ENCODE measurements around the gene EGLN2. TPM values are rescaled to one million over a fixed set of nuclear protein-coding genes. Genes with fewer than 3 reads are reported as not detected.
"Not testable (repeated sequence)": the region's sequence is repeated elsewhere in the genome, so short reads cannot be mapped to it uniquely, and the experiment has no call there.

The EGLN2 gene
- polyA plus RNA-seq, 2 donors, result 36.3 to 44.7 TPM

- 95 to 96% methylated on average over 3 of the region's 3 CpGs for WGBS, 2 donors
- H3K4me1 ChIP-seq (ENCODE audit: control insufficient read depth in 2 of 2, insufficient read depth in 2 of 2, low read length in 1 of 2), result peaks cover 3 to 16% of the 10 kb centered on the region in 2 donors
- H3K4me3 ChIP-seq (ENCODE audit: low read depth in 1 of 2, low read length in 2 of 2), result no peak overlapping the region
- H3K27ac ChIP-seq (ENCODE audit: low read depth in 2 of 2, low read length in 1 of 2), result no peak overlapping the region
- no peaks in the 10 kb centered on the region for H3K27me3 ChIP-seq (ENCODE audit: control insufficient read depth in 1 of 2, insufficient read depth in 2 of 2, low read length in 2 of 2)
- H3K9me3 ChIP-seq (ENCODE audit: control insufficient read depth in 2 of 2, insufficient read depth in 1 of 2, low read depth in 1 of 2, low read length in 1 of 2), result no peaks in the 10 kb centered on the region
- H3K36me3 ChIP-seq (ENCODE audit: control insufficient read depth in 2 of 2, insufficient read depth in 2 of 2, low read length in 1 of 2), result peaks cover 18 to 44% of the 10 kb centered on the region in 2 donors
Measured at GRCh38 chr19:40758491-40758890, 40.5 kb upstream of the EGLN2 start.

DNA sequence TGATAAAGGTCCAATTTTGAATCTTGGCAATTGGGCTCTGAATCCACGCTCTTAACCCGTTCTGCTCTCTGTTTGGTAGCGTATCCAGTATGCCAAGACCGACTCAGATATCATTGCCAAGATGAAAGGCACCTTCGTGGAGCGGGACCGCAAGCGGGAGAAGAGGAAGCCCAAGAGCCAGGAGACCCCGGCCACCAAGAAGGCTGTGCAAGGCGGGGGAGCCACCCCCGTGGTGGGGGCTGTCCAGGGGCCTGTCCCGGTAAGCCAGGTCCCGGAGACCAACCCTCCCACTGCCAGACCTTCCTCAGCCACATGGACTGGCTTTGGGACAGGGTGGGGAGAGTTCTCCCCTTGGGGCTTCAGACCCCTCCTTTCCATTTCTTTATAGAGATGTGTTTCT is 39.6 kb upstream of the EGLN2 start:
- no peak overlapping the region for H3K27ac ChIP-seq (ENCODE audit: low read depth in 2 of 2, low read length in 1 of 2)
- 93 to 95% methylated on average over 13 of the region's 13 CpGs for WGBS, 2 donors
- no peaks in the 10 kb centered on the region for H3K9me3 ChIP-seq (ENCODE audit: control insufficient read depth in 2 of 2, insufficient read depth in 1 of 2, low read depth in 1 of 2, low read length in 1 of 2)
- H3K27me3 ChIP-seq (ENCODE audit: control insufficient read depth in 1 of 2, insufficient read depth in 2 of 2, low read length in 2 of 2), result no peaks in the 10 kb centered on the region
- peaks cover 22 to 50% of the 10 kb centered on the region in 2 donors for H3K36me3 ChIP-seq (ENCODE audit: control insufficient read depth in 2 of 2, insufficient read depth in 2 of 2, low read length in 1 of 2)
- H3K4me1 ChIP-seq (ENCODE audit: control insufficient read depth in 2 of 2, insufficient read depth in 2 of 2, low read length in 1 of 2), result peaks cover 3 to 16% of the 10 kb centered on the region in 2 donors
- no peak overlapping the region for H3K4me3 ChIP-seq (ENCODE audit: low read depth in 1 of 2, low read length in 2 of 2)

DNA sequence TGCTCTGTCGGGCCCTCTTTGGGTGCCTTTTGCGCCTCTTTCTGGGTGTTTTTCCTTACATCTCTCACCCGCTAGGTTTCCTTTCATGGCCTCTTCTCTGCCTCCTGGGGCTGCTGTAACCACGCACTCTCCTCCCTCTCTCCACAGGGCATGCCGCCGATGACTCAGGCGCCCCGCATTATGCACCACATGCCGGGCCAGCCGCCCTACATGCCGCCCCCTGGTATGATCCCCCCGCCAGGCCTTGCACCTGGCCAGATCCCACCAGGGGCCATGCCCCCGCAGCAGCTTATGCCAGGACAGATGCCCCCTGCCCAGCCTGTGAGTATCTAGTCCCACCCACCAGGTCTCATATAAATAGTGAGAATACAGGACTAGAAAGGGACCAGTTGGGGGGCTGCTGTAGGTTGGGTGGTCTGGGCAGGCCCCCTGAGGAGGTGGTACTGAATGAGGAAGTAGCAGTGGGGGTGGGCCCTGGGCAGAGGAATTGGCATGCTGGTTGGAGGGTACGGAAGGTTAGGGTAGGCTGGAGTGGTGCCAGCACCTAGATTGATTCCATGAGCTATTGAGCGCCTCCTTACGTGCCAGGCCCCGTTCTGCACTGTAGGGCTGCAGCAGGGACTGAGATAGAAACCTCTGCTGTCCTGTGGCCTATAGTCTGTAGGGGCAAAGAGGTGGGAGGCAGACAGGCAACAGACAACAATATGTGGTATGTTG is 36.1 kb upstream of the EGLN2 start:
- Histone ChIP-seq H3K4me1 (ENCODE audit: control insufficient read depth in 2 of 2, insufficient read depth in 2 of 2, low read length in 1 of 2) (no peaks in the 10 kb centered on the region), H3K4me3 (ENCODE audit: low read depth in 1 of 2, low read length in 2 of 2) (no peak overlapping the region), H3K9me3 (ENCODE audit: control insufficient read depth in 2 of 2, insufficient read depth in 1 of 2, low read depth in 1 of 2, low read length in 1 of 2) (no peaks in the 10 kb centered on the region), H3K27me3 (ENCODE audit: control insufficient read depth in 1 of 2, insufficient read depth in 2 of 2, low read length in 2 of 2) (no peaks in the 10 kb centered on the region), H3K27ac (ENCODE audit: low read depth in 2 of 2, low read length in 1 of 2) (no peak overlapping the region), H3K36me3 (ENCODE audit: control insufficient read depth in 2 of 2, insufficient read depth in 2 of 2, low read length in 1 of 2) (peaks cover 35 to 49% of the 10 kb centered on the region in 2 donors)
- WGBS, 2 donors, result 86 to 95% methylated on average over 17 of the region's 17 CpGs

DNA sequence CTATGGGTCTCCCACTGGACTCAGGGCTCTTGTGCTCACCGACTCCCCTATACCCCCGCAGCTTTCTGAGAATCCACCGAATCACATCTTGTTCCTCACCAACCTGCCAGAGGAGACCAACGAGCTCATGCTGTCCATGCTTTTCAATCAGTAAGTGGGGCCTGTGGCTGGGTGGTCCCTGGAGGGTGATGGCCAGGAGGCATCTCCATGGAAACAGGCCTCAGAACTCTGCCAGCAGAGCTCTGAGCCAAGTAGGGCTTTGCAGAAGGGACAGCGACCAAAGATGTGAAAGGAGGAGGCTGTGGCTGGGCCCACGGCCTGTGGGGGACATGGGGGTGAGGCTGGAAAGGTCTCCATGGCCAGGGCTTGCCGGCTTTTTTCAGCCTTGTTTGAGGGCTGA is 35.5 kb upstream of the EGLN2 start:
- Histone ChIP-seq H3K9me3 (ENCODE audit: control insufficient read depth in 2 of 2, insufficient read depth in 1 of 2, low read depth in 1 of 2, low read length in 1 of 2) (no peaks in the 10 kb centered on the region), H3K4me3 (ENCODE audit: low read depth in 1 of 2, low read length in 2 of 2) (no peak overlapping the region), H3K27ac (ENCODE audit: low read depth in 2 of 2, low read length in 1 of 2) (no peak overlapping the region), H3K4me1 (ENCODE audit: control insufficient read depth in 2 of 2, insufficient read depth in 2 of 2, low read length in 1 of 2) (no peaks in the 10 kb centered on the region), H3K36me3 (ENCODE audit: control insufficient read depth in 2 of 2, insufficient read depth in 2 of 2, low read length in 1 of 2) (peaks cover 32 to 46% of the 10 kb centered on the region in 2 donors), H3K27me3 (ENCODE audit: control insufficient read depth in 1 of 2, insufficient read depth in 2 of 2, low read length in 2 of 2) (no peaks in the 10 kb centered on the region)
- 89 to 94% methylated on average over 7 of the region's 7 CpGs for WGBS, 2 donors

- Histone ChIP-seq H3K36me3 (ENCODE audit: control insufficient read depth in 2 of 2, insufficient read depth in 2 of 2, low read length in 1 of 2) (peaks cover 32 to 46% of the 10 kb centered on the region in 2 donors), H3K27ac (ENCODE audit: low read depth in 2 of 2, low read length in 1 of 2) (no peak overlapping the region), H3K27me3 (ENCODE audit: control insufficient read depth in 1 of 2, insufficient read depth in 2 of 2, low read length in 2 of 2) (no peaks in the 10 kb centered on the region), H3K4me3 (ENCODE audit: low read depth in 1 of 2, low read length in 2 of 2) (no peak overlapping the region), H3K9me3 (ENCODE audit: control insufficient read depth in 2 of 2, insufficient read depth in 1 of 2, low read depth in 1 of 2, low read length in 1 of 2) (no peaks in the 10 kb centered on the region), H3K4me1 (ENCODE audit: control insufficient read depth in 2 of 2, insufficient read depth in 2 of 2, low read length in 1 of 2) (no peaks in the 10 kb centered on the region)
- WGBS, 2 donors, result 88 to 89% methylated on average over 10 of the region's 10 CpGs
Measured at GRCh38 chr19:40763963-40764362, 35.0 kb upstream of the EGLN2 start.

- WGBS, 2 donors, result 92 to 96% methylated on average over 13 of the region's 13 CpGs
- not testable (repeated sequence) for H3K27ac ChIP-seq (ENCODE audit: low read depth in 2 of 2, low read length in 1 of 2); H3K27me3 ChIP-seq (ENCODE audit: control insufficient read depth in 1 of 2, insufficient read depth in 2 of 2, low read length in 2 of 2); H3K4me1 ChIP-seq (ENCODE audit: control insufficient read depth in 2 of 2, insufficient read depth in 2 of 2, low read length in 1 of 2); H3K4me3 ChIP-seq (ENCODE audit: low read depth in 1 of 2, low read length in 2 of 2); H3K9me3 ChIP-seq (ENCODE audit: control insufficient read depth in 2 of 2, insufficient read depth in 1 of 2, low read depth in 1 of 2, low read length in 1 of 2)
- H3K36me3 ChIP-seq (ENCODE audit: control insufficient read depth in 2 of 2, insufficient read depth in 2 of 2, low read length in 1 of 2), result peaks cover 28 to 37% of the 10 kb centered on the region in 2 donors
Measured at GRCh38 chr19:40766385-40766784, 32.6 kb upstream of the EGLN2 start.

- Histone ChIP-seq H3K4me1 (ENCODE audit: control insufficient read depth in 2 of 2, insufficient read depth in 2 of 2, low read length in 1 of 2) (no peaks in the 10 kb centered on the region), H3K27ac (ENCODE audit: low read depth in 2 of 2, low read length in 1 of 2) (no peak overlapping the region), H3K9me3 (ENCODE audit: control insufficient read depth in 2 of 2, insufficient read depth in 1 of 2, low read depth in 1 of 2, low read length in 1 of 2) (no peaks in the 10 kb centered on the region), H3K4me3 (ENCODE audit: low read depth in 1 of 2, low read length in 2 of 2) (no peak overlapping the region), H3K27me3 (ENCODE audit: control insufficient read depth in 1 of 2, insufficient read depth in 2 of 2, low read length in 2 of 2) (no peaks in the 10 kb centered on the region), H3K36me3 (ENCODE audit: control insufficient read depth in 2 of 2, insufficient read depth in 2 of 2, low read length in 1 of 2) (peaks cover 13 to 15% of the 10 kb centered on the region in 2 donors)
- WGBS, 2 donors, result 84 to 85% methylated on average over 5 of the region's 5 CpGs
Measured at GRCh38 chr19:40768869-40769268, 30.1 kb upstream of the EGLN2 start.

DNA sequence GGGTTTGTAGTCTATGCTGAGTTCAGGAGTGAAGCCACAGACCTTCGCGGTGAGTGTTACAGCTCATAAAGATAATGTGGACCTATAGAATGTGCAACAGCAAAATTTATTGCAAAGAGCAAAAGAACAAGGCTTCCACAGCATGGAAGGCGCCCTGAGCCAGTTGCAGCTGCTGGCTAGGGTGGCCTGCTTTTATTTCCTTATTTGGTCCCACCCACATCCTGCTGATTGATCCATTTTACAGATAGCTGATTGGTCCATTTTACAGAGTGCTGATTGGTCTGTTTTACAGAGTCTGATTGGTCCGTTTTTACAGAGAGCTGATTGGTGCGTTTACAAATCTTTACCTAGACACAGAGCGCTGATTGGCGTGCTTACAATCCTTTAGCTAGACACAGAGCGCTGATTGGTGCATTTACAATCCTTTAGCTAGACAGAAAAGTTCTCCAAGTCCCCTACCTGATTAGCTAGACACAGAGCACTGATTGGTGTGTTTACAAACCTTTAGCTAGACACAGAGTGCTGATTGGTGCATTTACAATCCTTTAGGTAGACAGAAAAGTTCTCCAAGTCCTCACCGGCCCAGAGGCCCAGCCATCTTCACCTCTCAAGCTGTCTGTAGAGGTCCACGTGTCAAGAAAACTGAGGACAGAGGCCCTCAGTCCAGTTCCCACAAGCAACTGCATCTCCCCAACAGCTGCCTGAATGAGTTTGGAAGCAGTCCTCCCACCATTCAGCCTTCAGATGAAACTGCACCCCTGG is 27.7 kb upstream of the EGLN2 start:
- H3K4me3 ChIP-seq (ENCODE audit: low read depth in 1 of 2, low read length in 2 of 2); H3K4me1 ChIP-seq (ENCODE audit: control insufficient read depth in 2 of 2, insufficient read depth in 2 of 2, low read length in 1 of 2); H3K9me3 ChIP-seq (ENCODE audit: control insufficient read depth in 2 of 2, insufficient read depth in 1 of 2, low read depth in 1 of 2, low read length in 1 of 2); H3K27ac ChIP-seq (ENCODE audit: low read depth in 2 of 2, low read length in 1 of 2); H3K36me3 ChIP-seq (ENCODE audit: control insufficient read depth in 2 of 2, insufficient read depth in 2 of 2, low read length in 1 of 2); H3K27me3 ChIP-seq (ENCODE audit: control insufficient read depth in 1 of 2, insufficient read depth in 2 of 2, low read length in 2 of 2): not testable (repeated sequence)
- 95 to 96% methylated on average over 10 of the region's 10 CpGs for WGBS, 2 donors

DNA sequence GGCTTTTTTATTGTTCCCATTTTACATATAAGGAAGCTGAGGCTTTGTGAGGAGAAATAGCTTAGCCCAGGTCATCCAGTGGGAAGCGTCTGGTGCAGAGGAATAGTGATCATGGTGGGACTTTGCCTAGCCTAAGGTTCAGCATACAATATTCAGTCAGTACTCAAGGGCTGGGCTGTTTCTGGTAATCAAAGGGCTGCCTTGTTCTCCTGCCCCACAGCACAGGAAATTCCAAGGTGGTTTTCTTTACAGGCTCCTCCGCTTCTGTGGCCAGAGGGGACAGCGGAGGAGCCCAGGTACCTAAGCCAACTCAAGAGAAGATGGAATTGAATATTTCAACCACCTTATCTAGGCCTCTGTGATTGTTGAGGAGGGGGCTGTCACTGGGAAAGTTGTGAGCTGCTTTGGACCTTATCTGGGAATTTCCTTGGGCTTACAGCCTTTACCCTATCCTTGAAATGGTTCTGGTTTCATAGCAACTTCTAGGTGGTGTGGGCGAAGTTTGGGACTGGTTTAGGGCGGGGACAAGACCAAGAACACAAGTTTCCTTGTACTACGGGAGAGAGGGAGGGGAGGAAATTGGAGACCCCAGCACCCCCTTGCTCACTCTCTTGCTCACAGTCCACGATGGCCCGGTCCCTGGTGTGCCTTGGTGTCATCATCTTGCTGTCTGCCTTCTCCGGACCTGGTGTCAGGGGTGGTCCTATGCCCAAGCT is 23.9 kb upstream of the EGLN2 start, which contains the start of gene MIA:
TSS of gene MIA (plus strand) at position 606 of the 716 bp plus-strand sequence. CDS start at position 628, 22 bp downstream.
- Histone ChIP-seq H3K4me3 (ENCODE audit: low read depth in 1 of 2, low read length in 2 of 2) (no peak within 1 kb of the TSS), H3K4me1 (ENCODE audit: control insufficient read depth in 2 of 2, insufficient read depth in 2 of 2, low read length in 1 of 2) (peaks cover 0 to 9% of the 10 kb centered on the region in 2 donors), H3K36me3 (ENCODE audit: control insufficient read depth in 2 of 2, insufficient read depth in 2 of 2, low read length in 1 of 2) (no peaks in the 10 kb centered on the region), H3K27me3 (ENCODE audit: control insufficient read depth in 1 of 2, insufficient read depth in 2 of 2, low read length in 2 of 2) (no peaks in the 10 kb centered on the region), H3K27ac (ENCODE audit: low read depth in 2 of 2, low read length in 1 of 2) (no peak within 1 kb of the TSS), H3K9me3 (ENCODE audit: control insufficient read depth in 2 of 2, insufficient read depth in 1 of 2, low read depth in 1 of 2, low read length in 1 of 2) (no peaks in the 10 kb centered on the region)
- 84 to 85% methylated on average over 9 of the region's 9 CpGs for WGBS, 2 donors

Data from esophagus (tissue), 2 donors.